NCI-H774 (cell line): ENCODE results near the gene ADARB2.
"Not testable (repeated sequence)": the region's sequence is repeated elsewhere in the genome, so short reads cannot be mapped to it uniquely, and the experiment has no call there.

Experiments
- DNase-seq: peaks from one replicate; lab custom pipeline; 2025; lab: John Stamatoyannopoulos, UW

The ADARB2 gene

GRCh38 chr10:1347962-1348772, 389.2 kb downstream of the ADARB2 start:
- no peak for DNase-seq

DNA sequence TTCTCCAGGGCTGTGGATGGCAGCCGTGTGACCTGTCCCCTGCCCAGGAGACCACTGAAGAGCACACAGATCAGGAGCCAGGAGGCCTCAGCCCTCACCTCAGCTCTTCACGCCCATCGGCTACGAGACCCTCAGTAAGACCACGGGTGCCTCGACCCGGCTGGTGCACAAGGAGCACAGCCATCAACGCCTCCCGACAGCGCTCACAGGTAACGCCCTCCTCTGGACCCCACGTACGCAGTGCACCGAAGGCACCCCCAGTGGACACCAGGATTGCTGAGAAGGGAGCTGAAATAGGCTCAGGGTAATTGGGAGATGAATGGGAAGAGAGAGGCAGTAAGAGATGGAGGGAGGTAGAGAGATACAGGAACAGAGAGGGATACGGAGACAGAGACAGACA, 389.8 kb downstream of the ADARB2 start:
- DNase-seq: no peak

DNA sequence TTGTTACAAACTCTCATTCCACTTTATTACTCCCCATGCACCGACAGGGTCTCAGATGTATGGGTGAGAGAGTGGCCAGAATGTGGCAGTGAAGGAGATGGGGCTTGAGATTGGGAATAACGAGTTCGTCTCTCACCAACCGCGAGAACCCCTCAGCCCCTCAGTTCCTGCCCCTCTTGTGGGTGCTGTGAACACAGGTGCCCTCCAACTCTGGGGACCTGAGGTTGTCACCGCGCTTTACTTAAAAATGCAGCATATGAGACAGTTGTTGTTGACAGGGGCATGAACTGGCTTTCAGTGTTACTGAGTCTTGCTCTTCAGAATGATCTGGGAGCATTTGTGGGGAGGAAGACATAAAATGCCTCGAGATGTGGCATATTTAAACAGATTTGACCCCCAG, 391.1 kb downstream of the ADARB2 start:
- no peak for DNase-seq

- no peak for DNase-seq
These were observed 392.0 kb downstream of the ADARB2 start for GRCh38 chr10:1345368-1345767.

DNA sequence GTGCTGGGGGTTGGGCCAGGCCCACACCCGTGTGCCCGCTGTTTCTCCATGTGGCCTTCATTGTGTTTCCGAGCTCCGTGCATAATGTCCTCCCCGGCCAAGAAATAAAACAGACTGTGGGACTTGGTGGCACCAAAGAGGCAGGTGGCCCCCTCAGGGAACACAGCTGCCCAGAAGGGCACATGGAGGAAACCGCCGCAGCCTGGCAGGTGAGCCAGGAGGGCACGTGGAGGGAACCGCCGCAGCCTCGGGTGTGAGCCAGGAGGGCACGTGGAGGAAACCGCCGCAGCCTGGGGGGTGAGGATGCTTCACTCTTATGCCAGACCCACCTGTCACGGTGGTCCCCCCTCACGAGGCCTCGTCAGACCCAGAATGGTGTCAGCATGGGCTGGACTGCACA, 392.5 kb downstream of the ADARB2 start:
- DNase-seq: no peak

GRCh38 chr10:1344408-1344807, 392.9 kb downstream of the ADARB2 start:
- DNase-seq: no peak

DNA sequence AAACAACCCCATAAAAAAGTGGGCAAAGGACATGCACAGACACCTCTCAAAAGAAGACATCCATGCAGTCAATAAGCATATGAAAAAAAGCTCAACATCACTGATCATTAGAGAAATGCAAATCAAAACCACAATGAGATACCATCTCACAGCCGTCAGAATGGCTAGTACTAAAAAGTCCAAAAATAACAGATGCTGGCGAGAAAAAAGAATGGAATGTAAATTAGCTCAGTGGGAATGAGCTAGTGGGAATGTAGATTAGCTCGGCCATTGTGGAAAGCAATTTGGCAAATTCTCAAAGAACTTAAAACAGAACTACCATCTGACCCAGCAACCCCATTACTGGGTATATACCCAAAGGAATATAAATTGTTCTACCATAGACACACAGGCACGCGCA, 394.1 kb downstream of the ADARB2 start:
- no peak for DNase-seq

GRCh38 chr10:1341052-1341451, 396.3 kb downstream of the ADARB2 start:
- DNase-seq: not testable (repeated sequence)

- no peak for DNase-seq
These were observed 397.9 kb downstream of the ADARB2 start for GRCh38 chr10:1339396-1339795.

GRCh38 chr10:1335642-1336041, 401.7 kb downstream of the ADARB2 start:
- no peak for DNase-seq

DNA sequence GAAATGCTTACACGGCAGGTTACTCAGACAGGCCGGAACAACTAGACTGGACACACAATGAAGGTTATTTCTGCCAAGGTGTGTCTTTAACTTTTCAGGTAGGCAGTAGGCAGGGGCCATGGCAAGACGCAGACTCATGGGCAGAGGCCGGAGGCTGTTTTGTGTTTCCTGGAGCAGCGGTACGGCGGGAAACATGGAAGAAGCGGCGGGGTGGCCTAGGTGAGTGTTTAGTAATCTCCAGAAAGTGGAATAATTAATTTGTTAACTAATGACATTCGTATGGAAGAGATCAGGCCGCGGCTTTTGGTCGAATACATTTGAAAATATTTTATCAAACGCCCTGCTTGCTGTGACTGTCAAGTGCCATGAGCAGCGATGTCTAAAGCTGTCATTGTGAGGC, 403.3 kb downstream of the ADARB2 start:
- no peak for DNase-seq

- DNase-seq: no peak
These were observed 405.8 kb downstream of the ADARB2 start for GRCh38 chr10:1331560-1331959.

- no peak for DNase-seq
These were observed 407.7 kb downstream of the ADARB2 start for GRCh38 chr10:1329622-1330021.

DNA sequence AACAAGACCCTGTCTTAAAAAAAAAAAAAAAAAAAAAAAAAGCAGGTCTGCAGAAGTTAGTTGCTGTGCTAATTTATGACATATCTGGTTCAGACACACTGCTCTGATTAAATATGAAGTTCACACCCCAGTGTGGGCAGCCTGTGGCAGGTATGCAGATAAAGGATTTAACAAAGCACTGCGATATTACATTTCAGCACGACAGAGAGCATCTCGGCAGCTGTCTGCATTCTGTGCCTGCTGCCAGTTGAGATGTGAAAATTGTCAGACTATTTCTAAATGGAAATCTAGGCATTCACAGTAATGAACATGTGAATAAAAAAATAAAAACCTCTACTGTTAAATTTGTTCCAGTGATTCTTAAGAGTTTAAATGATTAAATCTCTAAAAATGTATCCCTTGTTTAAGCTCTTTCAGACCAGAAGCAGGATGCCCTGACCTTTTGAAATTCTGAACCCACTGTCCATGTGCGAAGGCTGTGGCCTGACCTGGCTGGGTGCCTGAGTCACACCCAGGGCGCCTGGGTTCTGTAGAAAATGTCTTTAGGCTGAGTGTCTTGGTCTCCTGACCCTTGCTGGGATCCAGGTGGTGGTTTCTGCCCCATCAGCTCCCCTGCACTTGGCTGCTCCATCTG, 408.2 kb downstream of the ADARB2 start:
- no peak for DNase-seq

DNA sequence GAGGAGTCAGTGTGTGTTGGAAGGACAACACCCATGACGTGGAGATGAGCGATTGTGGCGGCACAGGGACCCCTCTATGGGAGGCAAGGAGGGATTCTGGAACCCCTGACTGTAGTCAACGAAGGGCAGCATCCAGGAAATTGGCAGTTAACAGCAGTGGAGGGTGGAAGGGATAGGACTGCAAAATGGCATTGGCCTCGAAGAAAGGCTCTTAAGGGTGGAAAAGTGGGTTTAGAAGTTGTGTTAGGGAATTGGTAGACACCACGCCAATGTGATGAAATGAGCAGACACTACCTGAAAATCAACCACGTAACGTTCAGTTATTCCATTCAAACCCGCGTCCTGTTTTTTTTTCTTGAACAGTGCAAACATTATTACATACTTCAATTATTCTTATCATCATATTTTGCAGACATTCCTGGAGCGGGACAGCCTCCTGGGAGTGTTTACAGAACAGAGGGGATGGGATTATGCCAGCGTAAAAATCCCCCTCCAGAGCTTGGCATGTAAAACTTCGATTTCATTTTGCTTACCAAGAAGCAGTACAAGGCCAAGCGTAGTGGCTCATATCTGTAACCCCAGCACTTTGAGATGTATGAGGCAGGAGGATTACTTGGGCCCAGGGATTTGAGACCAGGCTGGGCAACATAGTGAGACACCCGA, 409.0 kb downstream of the ADARB2 start:
- DNase-seq: no peak

- DNase-seq: no peak
These were observed 409.6 kb downstream of the ADARB2 start for GRCh38 chr10:1327759-1328158.

DNA sequence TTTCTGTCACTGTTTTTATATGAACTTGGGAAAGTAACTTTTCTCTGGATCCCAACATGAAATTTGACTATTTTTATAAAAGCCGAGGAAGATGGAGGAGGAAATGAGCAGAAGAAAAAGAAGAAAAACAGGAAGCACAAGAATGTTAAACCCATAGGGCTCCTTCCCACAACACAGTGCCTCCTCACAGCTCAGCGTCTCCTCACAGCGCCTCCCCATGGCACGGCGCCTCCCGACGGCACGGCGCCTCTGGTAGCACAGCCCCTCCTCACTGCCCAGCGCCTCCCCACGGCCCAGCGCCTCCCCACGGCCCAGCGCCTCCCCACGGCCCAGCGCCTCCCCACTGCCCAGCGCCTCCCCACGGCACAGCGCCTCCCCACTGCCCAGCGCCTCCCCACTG, 410.8 kb downstream of the ADARB2 start:
- DNase-seq: not testable (repeated sequence)

- DNase-seq: no peak
These were observed 412.4 kb downstream of the ADARB2 start for GRCh38 chr10:1324903-1325302.

DNA sequence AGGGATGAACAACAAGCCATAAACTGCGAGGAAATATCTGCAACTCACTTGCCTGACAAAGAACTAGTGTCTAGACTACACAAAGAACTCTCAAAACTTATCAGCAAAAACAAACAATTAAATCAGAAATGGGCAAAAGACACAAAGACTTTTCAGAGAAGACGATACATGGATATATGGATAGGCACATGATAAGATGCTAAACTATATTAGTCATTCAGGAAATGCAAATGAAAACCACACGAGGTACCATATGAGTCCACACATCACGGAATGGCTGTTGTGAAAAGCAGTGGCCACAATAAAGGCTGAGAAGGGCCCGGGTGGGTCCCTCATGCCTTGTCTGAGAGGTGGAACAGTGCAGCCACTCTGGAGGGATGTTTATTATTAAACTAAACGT, 413.4 kb downstream of the ADARB2 start:
- no peak for DNase-seq

GRCh38 chr10:1320739-1321320, 416.5 kb downstream of the ADARB2 start:
- DNase-seq: no peak

DNA sequence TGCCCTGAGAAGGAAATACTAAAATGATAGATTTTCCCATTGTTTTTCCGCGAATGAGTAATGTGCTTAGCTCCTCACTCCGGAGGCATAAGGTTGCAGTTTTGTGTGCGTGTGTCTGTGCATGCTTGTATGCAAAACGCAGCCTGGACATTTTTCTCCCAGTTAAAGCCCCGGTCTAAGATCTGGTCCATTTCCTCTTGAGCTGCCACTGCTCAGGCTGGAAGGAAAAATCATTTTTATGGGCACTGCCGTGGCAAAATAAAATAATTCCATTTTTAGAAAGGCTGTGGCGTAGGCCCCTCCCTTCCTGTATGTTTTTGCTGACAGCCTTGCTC, 420.5 kb downstream of the ADARB2 start:
- DNase-seq: no peak

DNA sequence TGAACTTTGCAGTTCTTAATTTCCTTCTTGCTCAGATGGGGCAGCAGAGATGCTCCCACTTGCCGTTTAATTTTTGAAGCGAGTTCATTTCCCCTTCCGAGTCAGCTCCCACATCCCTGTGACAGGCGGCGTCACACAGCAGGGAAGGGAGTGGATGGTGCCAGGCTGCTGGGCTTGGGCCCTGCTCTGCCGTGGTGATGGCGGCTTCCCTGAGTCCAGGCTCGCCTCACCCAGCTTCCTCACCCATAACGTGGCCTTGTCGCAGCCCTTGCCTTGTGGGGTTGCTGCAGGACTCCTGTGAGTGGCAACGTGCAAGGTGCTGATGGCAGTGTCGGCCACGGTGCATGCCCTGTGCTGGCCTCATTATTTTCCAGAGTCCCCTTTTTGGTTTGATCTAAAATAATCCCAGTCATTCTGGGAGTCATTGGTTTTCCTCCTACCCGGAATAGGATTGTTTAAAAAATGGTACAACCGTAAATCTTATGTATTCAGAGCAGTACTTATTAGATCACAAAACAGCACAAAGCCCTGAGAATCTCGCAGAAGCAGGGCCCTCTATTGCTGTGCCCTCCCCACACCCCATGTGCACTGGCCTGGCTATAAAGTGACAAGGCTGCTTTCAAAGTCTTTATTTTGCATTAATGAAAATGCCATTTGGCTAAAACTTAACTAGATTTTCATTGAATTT, 421.1 kb downstream of the ADARB2 start:
- no peak for DNase-seq
